Osteocyte (in vitro differentiated cells): ENCODE results near the gene TFDP1. TPM values are rescaled to one million over a fixed set of nuclear protein-coding genes. Genes with fewer than 3 reads are reported as not detected.
A peak's percentile ranks its signal among the peaks of the same experiment; 100 is the strongest.

ENCODE experiments used
- DNase-seq: peaks from one replicate; pipeline ENCODE4 v3.0.0; 2021; ENCODE audit warnings: mixed read lengths; ENCODE audit not compliant: unreplicated experiment; ENCODE audit errors: extremely low spot score
- H3K27ac Mint-ChIP-seq: one replicate; pipeline ENCODE4 v1.8.0; 2021; ENCODE audit warnings: mild to moderate bottlenecking, mixed read lengths; ENCODE audit not compliant: unreplicated experiment
- H3K27me3 Mint-ChIP-seq: one replicate; pipeline ENCODE4 v1.8.0; 2021; ENCODE audit warnings: mixed read lengths; ENCODE audit not compliant: unreplicated experiment
- H3K36me3 Mint-ChIP-seq: one replicate; pipeline ENCODE4 v1.8.0; 2021; ENCODE audit warnings: mixed read lengths; ENCODE audit not compliant: unreplicated experiment
- H3K4me1 Mint-ChIP-seq: one replicate; pipeline ENCODE4 v1.8.0; 2021; ENCODE audit warnings: mixed read lengths; ENCODE audit not compliant: unreplicated experiment
- H3K4me3 Mint-ChIP-seq: one replicate; pipeline ENCODE4 v1.8.0; 2021; ENCODE audit warnings: mild to moderate bottlenecking, moderate library complexity, mixed read lengths; ENCODE audit not compliant: unreplicated experiment
- H3K9me3 Mint-ChIP-seq: one replicate; pipeline ENCODE4 v1.8.0; 2021; ENCODE audit warnings: mixed read lengths; ENCODE audit not compliant: unreplicated experiment
- total RNA-seq: library from RNA; stranded (reverse); gene quantifications from 2 replicates; pipeline ENCODE4 v1.2.1, GENCODE V29; 2021
- TF ChIP-seq, protein P1 (sequence below): fragments of 200-600 bp; sonication (generic); IDR thresholded peaks from 2 replicates; pipeline ENCODE4 v1.5.0; 2021; ENCODE audit warnings: antibody characterized with exemption, mild to moderate bottlenecking, moderate library complexity

TFDP1 gene
- total RNA-seq, 1 donor from 2014 or later: 66.9 TPM

DNA sequence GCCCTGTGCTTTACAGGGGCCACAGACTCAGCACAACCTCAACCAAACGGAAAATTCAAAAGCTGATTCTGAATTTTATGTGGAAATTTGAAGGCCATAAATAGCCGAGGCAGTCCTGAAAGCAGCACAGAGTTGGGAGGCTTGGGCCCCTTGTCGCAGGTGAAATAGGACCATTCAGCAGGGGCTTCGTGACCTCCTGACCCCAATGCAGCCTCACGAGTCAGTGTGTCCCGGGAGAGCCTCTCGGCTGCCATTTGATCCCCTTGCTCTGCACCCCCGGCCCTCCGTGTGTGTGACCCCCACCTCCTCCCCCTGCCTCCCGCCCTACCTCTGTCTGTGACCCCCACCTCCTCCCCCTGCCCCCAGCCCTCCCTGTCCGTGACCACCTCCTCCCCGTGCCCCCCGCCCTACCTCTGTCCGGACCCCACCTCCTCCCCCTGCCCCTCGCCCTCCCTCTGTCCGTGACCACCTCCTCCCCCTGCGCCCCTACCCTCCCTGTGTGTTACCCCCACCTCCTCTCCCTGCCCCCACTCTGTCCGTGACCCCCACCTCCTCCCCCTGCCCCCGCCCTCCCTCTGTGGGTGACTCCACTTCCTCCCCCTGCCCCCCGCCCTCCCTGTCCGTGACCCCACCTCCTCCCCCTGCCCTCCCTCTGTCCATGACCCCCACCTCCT is 41.7 kb upstream of the TFDP1 start:
- TF ChIP-seq, protein P1, sequence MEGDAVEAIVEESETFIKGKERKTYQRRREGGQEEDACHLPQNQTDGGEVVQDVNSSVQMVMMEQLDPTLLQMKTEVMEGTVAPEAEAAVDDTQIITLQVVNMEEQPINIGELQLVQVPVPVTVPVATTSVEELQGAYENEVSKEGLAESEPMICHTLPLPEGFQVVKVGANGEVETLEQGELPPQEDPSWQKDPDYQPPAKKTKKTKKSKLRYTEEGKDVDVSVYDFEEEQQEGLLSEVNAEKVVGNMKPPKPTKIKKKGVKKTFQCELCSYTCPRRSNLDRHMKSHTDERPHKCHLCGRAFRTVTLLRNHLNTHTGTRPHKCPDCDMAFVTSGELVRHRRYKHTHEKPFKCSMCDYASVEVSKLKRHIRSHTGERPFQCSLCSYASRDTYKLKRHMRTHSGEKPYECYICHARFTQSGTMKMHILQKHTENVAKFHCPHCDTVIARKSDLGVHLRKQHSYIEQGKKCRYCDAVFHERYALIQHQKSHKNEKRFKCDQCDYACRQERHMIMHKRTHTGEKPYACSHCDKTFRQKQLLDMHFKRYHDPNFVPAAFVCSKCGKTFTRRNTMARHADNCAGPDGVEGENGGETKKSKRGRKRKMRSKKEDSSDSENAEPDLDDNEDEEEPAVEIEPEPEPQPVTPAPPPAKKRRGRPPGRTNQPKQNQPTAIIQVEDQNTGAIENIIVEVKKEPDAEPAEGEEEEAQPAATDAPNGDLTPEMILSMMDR: no peak
- DNase-seq: no peak
- Mint-ChIP-seq H3K4me3 (no peak overlapping the region), H3K36me3 (peaks cover 37% of the 10 kb centered on the region), H3K4me1 (peaks cover 36% of the 10 kb centered on the region), H3K27me3 (no peaks in the 10 kb centered on the region), H3K27ac (no peak overlapping the region), H3K9me3 (peaks cover 7% of the 10 kb centered on the region)

DNA sequence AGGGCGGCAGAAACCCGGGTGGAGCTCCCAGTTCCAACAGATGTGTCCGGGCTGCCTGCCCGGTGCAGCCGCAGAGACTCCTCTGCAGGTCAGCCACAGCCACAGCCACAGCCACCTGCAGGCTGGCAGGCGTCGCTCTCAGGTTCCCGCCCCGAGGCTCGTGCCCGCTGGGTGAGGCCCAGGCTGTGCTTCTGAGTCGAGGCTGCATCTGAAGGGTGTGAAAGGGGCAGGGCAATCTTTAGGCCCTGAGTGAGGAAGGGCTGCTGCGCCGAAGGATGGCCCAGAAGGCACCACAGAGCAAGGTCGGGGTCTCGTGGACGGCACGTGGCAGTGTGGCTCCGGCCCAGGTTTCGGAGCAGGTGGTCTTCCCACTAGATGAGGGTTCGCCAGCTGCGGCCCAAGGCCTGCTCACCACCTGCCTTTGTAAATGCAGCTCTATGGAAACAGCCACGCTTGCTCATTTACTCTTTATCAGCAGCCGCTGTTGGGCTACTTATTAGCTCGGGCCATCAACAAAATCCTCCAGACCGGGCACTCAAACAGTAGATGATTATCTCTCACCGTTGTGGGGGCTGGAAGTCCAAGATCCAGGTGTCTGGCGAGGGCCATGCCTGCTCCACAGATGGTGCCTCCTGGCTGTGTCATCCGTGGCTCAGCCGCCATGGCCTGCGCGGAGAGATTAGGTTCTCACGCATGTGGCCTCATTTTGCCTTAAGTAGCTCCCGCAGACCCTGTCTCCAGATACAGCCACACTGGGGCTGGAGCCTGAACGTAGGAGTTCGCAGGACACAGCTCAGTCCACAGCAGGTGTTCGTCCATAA is 40.3 kb upstream of the TFDP1 start:
- no peak overlapping the region for H3K27ac Mint-ChIP-seq
- peaks cover 7% of the 10 kb centered on the region for H3K9me3 Mint-ChIP-seq

DNA sequence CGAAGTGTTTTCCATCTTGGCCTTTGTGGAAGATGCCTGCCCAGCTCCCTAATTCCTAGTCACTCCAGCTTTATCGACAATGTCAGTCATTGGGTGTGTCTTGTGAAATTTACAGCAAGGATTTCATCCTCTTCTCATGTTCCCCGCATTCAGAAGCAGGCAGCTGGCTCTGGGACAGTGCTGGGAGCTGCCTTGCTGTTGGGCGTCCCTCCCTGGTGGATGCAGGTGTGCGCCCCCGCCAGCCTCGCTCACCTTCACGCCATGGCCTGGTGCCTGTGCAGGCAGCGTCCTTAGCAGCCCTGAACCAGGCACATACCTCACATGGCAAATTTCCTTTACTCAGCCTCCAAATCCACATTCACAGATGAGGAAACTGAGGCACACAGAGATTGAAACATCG is 39.7 kb upstream of the TFDP1 start:
- H3K36me3 Mint-ChIP-seq: peaks cover 29% of the 10 kb centered on the region
- no peak overlapping the region for H3K27ac Mint-ChIP-seq
- H3K9me3 Mint-ChIP-seq: peaks cover 7% of the 10 kb centered on the region
- no peak for DNase-seq
- no peaks in the 10 kb centered on the region for H3K27me3 Mint-ChIP-seq
- TF ChIP-seq, protein P1: no peak
- H3K4me1 Mint-ChIP-seq: peaks cover 36% of the 10 kb centered on the region
- H3K4me3 Mint-ChIP-seq: no peak overlapping the region

More for the DNA sequence above, 40.3 kb upstream of the TFDP1 start:
- TF ChIP-seq, protein P1: no peak
- no peak for DNase-seq
- Mint-ChIP-seq H3K4me1 (peaks cover 36% of the 10 kb centered on the region), H3K27me3 (no peaks in the 10 kb centered on the region), H3K36me3 (peaks cover 28% of the 10 kb centered on the region), H3K4me3 (no peak overlapping the region)

DNA sequence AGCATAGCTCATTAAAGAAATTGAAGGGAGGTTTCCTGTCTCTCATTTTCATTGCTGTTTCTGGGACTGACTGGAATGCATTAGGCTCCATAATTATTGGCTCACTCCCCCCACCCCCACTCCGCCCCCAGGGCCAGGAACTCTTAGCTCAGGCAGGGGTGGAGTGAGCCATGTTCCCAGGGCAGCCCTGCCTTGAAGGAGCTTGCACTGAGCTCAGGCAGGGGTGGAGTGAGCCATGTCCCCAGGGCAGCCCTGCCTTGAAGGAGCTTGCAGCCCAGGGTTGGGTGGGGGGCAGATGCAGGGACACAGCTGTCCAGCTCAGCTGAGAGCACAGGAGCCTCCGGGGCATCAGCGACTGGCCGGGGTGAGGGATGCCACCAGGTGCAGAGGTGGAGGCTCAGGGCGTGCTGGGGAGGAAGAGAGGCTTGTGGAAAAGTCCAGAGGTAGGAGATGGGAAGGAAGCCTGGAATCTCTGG is 39.1 kb upstream of the TFDP1 start:
- DNase-seq: no peak
- TF ChIP-seq, protein P1: no peak
- Mint-ChIP-seq H3K4me3 (no peak overlapping the region), H3K27me3 (no peaks in the 10 kb centered on the region), H3K27ac (peak overlapping the region; percentile 68), H3K9me3 (peaks cover 7% of the 10 kb centered on the region), H3K36me3 (peaks cover 27% of the 10 kb centered on the region), H3K4me1 (peaks cover 36% of the 10 kb centered on the region)

DNA sequence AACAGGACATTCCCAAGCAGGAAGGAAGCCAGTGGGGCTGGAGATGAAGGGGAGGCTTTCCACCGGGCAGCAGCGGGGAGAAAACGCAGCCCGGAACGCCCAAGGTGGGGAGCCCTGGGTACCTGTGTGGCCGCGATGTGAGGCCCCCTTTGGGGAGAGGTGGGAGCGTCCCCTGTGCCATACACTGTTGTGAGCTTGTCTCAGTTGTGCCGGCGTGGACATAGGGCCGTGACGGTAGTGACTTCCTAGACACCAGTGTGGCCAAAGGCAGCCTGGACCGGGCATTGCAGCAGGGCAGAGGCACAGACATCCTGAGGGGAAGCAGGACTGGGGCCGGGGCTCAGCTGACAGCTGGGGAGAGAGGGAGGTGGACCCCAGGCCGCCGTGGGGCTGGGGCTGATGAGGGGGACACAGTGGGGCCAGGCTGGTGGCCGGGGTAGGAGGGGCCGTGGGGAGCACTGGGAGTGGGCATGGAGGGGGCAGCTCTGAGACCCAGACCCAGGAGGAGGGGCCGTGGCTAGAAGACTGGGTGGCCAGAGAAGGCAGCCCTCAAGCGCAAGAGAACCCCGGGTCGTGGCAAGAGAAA is 38.5 kb upstream of the TFDP1 start:
- TF ChIP-seq, protein P1: no peak
- H3K4me3 Mint-ChIP-seq: no peak overlapping the region
- peaks cover 26% of the 10 kb centered on the region for H3K36me3 Mint-ChIP-seq
- peaks cover 36% of the 10 kb centered on the region for H3K4me1 Mint-ChIP-seq
- peaks cover 2% of the 10 kb centered on the region for H3K9me3 Mint-ChIP-seq
- no peaks in the 10 kb centered on the region for H3K27me3 Mint-ChIP-seq
- H3K27ac Mint-ChIP-seq: peak overlapping the region; percentile 68
- DNase-seq: peak; percentile 82
